H1 (cell line): ENCODE results near the gene DCAF15. TPM values are rescaled to one million over a fixed set of nuclear protein-coding genes. Genes with fewer than 3 reads are reported as not detected.

Experiments used
- CTCF ChIA-PET: fragments of 300-600 bp; sonication (Branson Sonifier 250); formaldehyde crosslinking; loops from one replicate; lab custom pipeline; 2021; ENCODE audit not compliant: partially characterized antibody; lab: Charles Lee
- POLR2A ChIA-PET: fragments of 300-600 bp; sonication (Branson Sonifier 250); formaldehyde crosslinking; loops from one replicate; lab custom pipeline; 2021; ENCODE audit warnings: inconsistent platforms; ENCODE audit not compliant: partially characterized antibody; lab: Charles Lee
- DNase-seq, 2 experiments: peaks; one replicate each; pipeline versions ENCODE4 v3.0.0 to v3.0.0-alpha.2; 2010 to 2022; ENCODE audit warnings: low spot score in 2 of 2, low read depth in 1 of 2, mixed read lengths in 1 of 2
- FAIRE-seq: peaks from 2 replicates; lab custom pipeline; 2011; peaks lifted over from hg19 to GRCh38; lab: Jason Lieb, UNC
- H2AFZ ChIP-seq: 2 replicates; pipeline ENCODE4 v1.8.1; 2012; ENCODE audit warnings: low read length, inconsistent platforms
- H2AK5ac ChIP-seq: 2 replicates; pipeline ENCODE4 v1.6.1; 2013; ENCODE audit warnings: low read depth, low read length
- H2BK120ac ChIP-seq: replicated peaks from 2 replicates; pipeline ENCODE3; 2013; ENCODE audit warnings: low read depth, low read length, inconsistent platforms
- H2BK12ac ChIP-seq: 2 replicates; pipeline ENCODE4 v1.6.1; 2013; ENCODE audit warnings: low read depth, low read length
- H2BK15ac ChIP-seq: 2 replicates; pipeline ENCODE4 v1.6.1; 2013; ENCODE audit warnings: low read length
- H2BK20ac ChIP-seq: 2 replicates; pipeline ENCODE4 v1.6.1; 2013; ENCODE audit warnings: low read length
- H2BK5ac ChIP-seq: 2 replicates; pipeline ENCODE4 v1.6.1; 2013; ENCODE audit warnings: low read depth, low read length
- H3K14ac ChIP-seq: 2 replicates; pipeline ENCODE4 v1.6.1; 2013; ENCODE audit warnings: inconsistent platforms; ENCODE audit not compliant: insufficient read length
- H3K18ac ChIP-seq: 2 replicates; pipeline ENCODE4 v1.6.1; 2013; ENCODE audit warnings: low read length; ENCODE audit errors: extremely low read depth
- H3K23ac ChIP-seq: 2 replicates; pipeline ENCODE4 v1.6.1; 2013; ENCODE audit warnings: inconsistent platforms; ENCODE audit not compliant: insufficient read length
- H3K23me2 ChIP-seq: 2 replicates; pipeline ENCODE4 v1.6.1; 2013; ENCODE audit warnings: low read depth, low read length
- H3K27ac ChIP-seq: 2 replicates; pipeline ENCODE4 v1.6.1; 2011; ENCODE audit warnings: low read depth, low read length, inconsistent platforms
- H3K27me3 ChIP-seq, 4 experiments: replicated peaks in 1 of 4; 1 replicate in 1 of 4; 2 replicates in 3 of 4; pipeline versions ENCODE4 v1.6.1 to v1.8.1; 2011 to 2013; ENCODE audit warnings: low read length in 3 of 4, mild to moderate bottlenecking in 3 of 4, inconsistent platforms in 2 of 4, mixed read lengths in 2 of 4, moderate library complexity in 1 of 4; ENCODE audit not compliant: control insufficient read depth in 3 of 4, insufficient read depth in 3 of 4; ENCODE audit errors: extremely low read depth in 1 of 4
- H3K36me3 ChIP-seq, 4 experiments: 2 replicates each; pipeline versions ENCODE4 v1.6.1 to v1.8.1; 2011 to 2013; ENCODE audit warnings: mild to moderate bottlenecking in 4 of 4, low read length in 3 of 4, moderate library complexity in 2 of 4, control low read depth in 1 of 4, inconsistent platforms in 1 of 4; ENCODE audit not compliant: insufficient read depth in 4 of 4, control insufficient read depth in 2 of 4
- H3K4ac ChIP-seq: replicated peaks from 2 replicates; pipeline ENCODE3; 2013; ENCODE audit warnings: low read length, low read depth, mixed read lengths, inconsistent platforms; ENCODE audit not compliant: insufficient read length
- H3K4me1 ChIP-seq, 4 experiments: replicated peaks in 1 of 4; 1 replicate in 1 of 4; 2 replicates in 3 of 4; pipeline versions ENCODE4 v1.6.1 to v1.8.1; 2011 to 2013; ENCODE audit warnings: low read length in 3 of 4, inconsistent platforms in 2 of 4, mixed read lengths in 1 of 4; ENCODE audit not compliant: insufficient read depth in 4 of 4, control insufficient read depth in 3 of 4
- H3K4me2 ChIP-seq, 2 experiments: 2 replicates each; pipeline versions ENCODE4 v1.6.1 to v1.8.1; 2011 to 2013; ENCODE audit warnings: low read depth in 2 of 2, low read length in 2 of 2, control low read depth in 1 of 2, inconsistent platforms in 1 of 2, mild to moderate bottlenecking in 1 of 2; ENCODE audit not compliant: insufficient read depth in 1 of 2
- H3K4me3 ChIP-seq, 4 experiments: fragments of 200-600, 300-600 bp in 1 of 4; sonication (generic), shearing (Covaris generic), sonication (Bioruptor Twin) in 1 of 4; 2 replicates each; pipeline versions ENCODE4 v1.5.1 to v1.8.1; 2011 to 2016; ENCODE audit warnings: low read length in 4 of 4, low read depth in 3 of 4, control low read depth in 2 of 4, inconsistent platforms in 2 of 4, mild to moderate bottlenecking in 2 of 4, mixed read lengths in 1 of 4, moderate library complexity in 1 of 4; ENCODE audit not compliant: insufficient read depth in 2 of 4; ENCODE audit errors: extremely low read depth in 1 of 4
- H3K56ac ChIP-seq: replicated peaks from 2 replicates; pipeline ENCODE3; 2013; ENCODE audit warnings: low read depth, mild to moderate bottlenecking, mixed read lengths, low read length, inconsistent platforms; ENCODE audit not compliant: insufficient read length
- H3K79me1 ChIP-seq: 2 replicates; pipeline ENCODE4 v1.6.1; 2013; ENCODE audit warnings: low read depth, low read length, control low read depth
- H3K79me2 ChIP-seq, 2 experiments: 2 replicates each; pipeline versions ENCODE4 v1.6.1 to v1.8.1; 2012 to 2013; ENCODE audit warnings: low read length in 2 of 2, mild to moderate bottlenecking in 2 of 2, inconsistent platforms in 1 of 2; ENCODE audit not compliant: insufficient read depth in 2 of 2, control insufficient read depth in 1 of 2
- H3K9ac ChIP-seq, 4 experiments: replicated peaks in 1 of 4; 1 replicate in 1 of 4; 2 replicates in 3 of 4; pipeline versions ENCODE4 v1.6.1 to v1.8.1; 2011 to 2013; ENCODE audit warnings: low read depth in 3 of 4, low read length in 3 of 4, control low read depth in 2 of 4, mild to moderate bottlenecking in 2 of 4, moderate library complexity in 2 of 4, inconsistent platforms in 1 of 4; ENCODE audit errors: extremely low read depth in 1 of 4
- H3K9me3 ChIP-seq, 2 experiments: 2 replicates each; pipeline versions ENCODE4 v1.6.1 to v1.8.1; 2012 to 2013; ENCODE audit warnings: mild to moderate bottlenecking in 2 of 2, moderate library complexity in 2 of 2, control low read depth in 1 of 2, inconsistent platforms in 1 of 2, low read depth in 1 of 2, low read length in 1 of 2, mixed read lengths in 1 of 2; ENCODE audit not compliant: insufficient read depth in 2 of 2
- H4K20me1 ChIP-seq, 2 experiments: replicated peaks in 1 of 2; 2 replicates each; pipeline versions ENCODE3 to v1.8.1; 2011 to 2013; ENCODE audit warnings: inconsistent platforms in 2 of 2, low read length in 2 of 2, mild to moderate bottlenecking in 1 of 2; ENCODE audit not compliant: insufficient read depth in 2 of 2, control insufficient read depth in 1 of 2
- H4K5ac ChIP-seq: 2 replicates; pipeline ENCODE4 v1.6.1; 2013; ENCODE audit warnings: low read length, low read depth, mixed read lengths, inconsistent platforms; ENCODE audit not compliant: insufficient read length
- H4K8ac ChIP-seq: 2 replicates; pipeline ENCODE4 v1.8.0; 2013; ENCODE audit warnings: mild to moderate bottlenecking, moderate library complexity, low read length, inconsistent platforms; ENCODE audit not compliant: insufficient read depth; ENCODE audit errors: extremely low read depth
- H4K91ac ChIP-seq: replicated peaks from 2 replicates; pipeline ENCODE3; 2013; ENCODE audit warnings: low read length, mixed read lengths, inconsistent platforms; ENCODE audit not compliant: insufficient read length
- BACH1 ChIP-seq: IDR thresholded peaks from 2 replicates; pipeline ENCODE4 v1.6.1; 2012; ENCODE audit warnings: low read length, improper control_type of control experiment
- WGBS, 2 experiments: shearing (Covaris generic) in 1 of 2; methylation state at CpG; one replicate each; pipeline versions ENCODE4 v1.1.6 to v1.1.7; 2013 to 2015; ENCODE audit warnings: low lambda C conversion rate in 2 of 2, mixed read lengths in 2 of 2, inconsistent platforms in 1 of 2, low coverage in 1 of 2, missing lambda C conversion rate in 1 of 2; ENCODE audit not compliant: insufficient replicate concordance in 2 of 2, insufficient coverage in 1 of 2, insufficient read length in 1 of 2; ENCODE audit errors: extremely low coverage in 1 of 2, missing lambda C conversion rate in 1 of 2; 5-methylcytosine and 5-hydroxymethylcytosine counted together
- polyA plus RNA-seq, 7 experiments: library from polyadenylated mRNA; depleted of rRNA in 3 of 7; stranded (reverse) in 5 of 7; unstranded in 2 of 7; fragments of >200 nt in 5 of 7; fragments of 200-250 nt in 2 of 7; gene quantifications; 1 replicate in 5 of 7; 2 replicates in 1 of 7; 4 replicates in 1 of 7; pipeline versions ENCODE4 v1.2.1 to v1.2.3, GENCODE V29; 2011 to 2013; ENCODE audit warnings: missing spikeins in 2 of 7, mixed read lengths in 2 of 7
- total RNA-seq: library from RNA; stranded (reverse); fragmentation: NEBNext Ultra II Directional; extraction: Animal tissue kit (Norgen Biotek cat#: 25700); gene quantifications from 2 replicates; pipeline ENCODE4 v1.2.1, GENCODE V29; 2021

DCAF15 gene
- total and polyA plus RNA-seq, 2 of the 8 experiments (the other 6 are each of a cell fraction or from before 2014, with no cell fraction given): 68.7 to 80.8 TPM

GRCh38 chr19:13929340-13929739 is 23.0 kb upstream of the DCAF15 start:
- CTCF ChIA-PET: interaction anchor here (0.6 kb wide), 2 partner anchors 48 to 131 kb away, joined by 3 to 4 read pairs; no protein-coding TSS in a partner anchor
- no peak for TF ChIP-seq BACH1
- POLR2A ChIA-PET: interaction anchor here (1.0 to 5.4 kb wide), 4 partner anchors 10 to 33 kb away, joined by 3 to 39 read pairs (median 4); partner anchors contain the start of gene DCAF15

More at GRCh38 chr19:13929340-13929739, 23.0 kb upstream of the DCAF15 start:
- Histone ChIP-seq H4K20me1 (peaks cover 0 to under 1% of the 10 kb centered on the region in 2 experiments), H3K4ac (no peak overlapping the region), H4K91ac (no peak overlapping the region), H2BK12ac (no peak overlapping the region), H4K5ac (no peak overlapping the region), H2BK120ac (no peak overlapping the region), H3K4me2 (no peak overlapping the region), H4K8ac (no peak overlapping the region), H3K23me2 (no peaks in the 10 kb centered on the region), H2BK5ac (no peak overlapping the region), H3K4me1 (peaks cover 0 to 11% (median under 1%) of the 10 kb centered on the region in 4 experiments; a peak in 4 of 7 replicates), H2BK20ac (no peak overlapping the region), H2BK15ac (no peak overlapping the region), H3K9ac (no peak overlapping the region), H3K18ac (no peak overlapping the region), H3K27me3 (no peaks in the 10 kb centered on the region), H3K79me2 (no peaks in the 10 kb centered on the region), H2AK5ac (no peak overlapping the region), H3K14ac (no peak overlapping the region), H3K56ac (no peak overlapping the region), H3K4me3 (no peak overlapping the region), H3K9me3 (no peaks in the 10 kb centered on the region), H3K79me1 (no peaks in the 10 kb centered on the region), H3K27ac (no peak overlapping the region), H3K23ac (no peak overlapping the region), H3K36me3 (peaks cover 2 to 23% (median 14%) of the 10 kb centered on the region in 4 experiments; a peak in 7 of 8 replicates), H2AFZ (no peak overlapping the region)
- FAIRE-seq (no peak), DNase-seq (no peak)
- 96% methylated on average over 12 of the region's 12 CpGs; no CpG with 5 or more reads in 1 of the 2 experiments for WGBS, 2 experiments
